ENCODE data around the gene COX19. TPM values are rescaled to one million over a fixed set of nuclear protein-coding genes. Genes with fewer than 3 reads are reported as not detected.

Gene COX19
- total RNA-seq, 1 experiment from 2014 or later = 28.9 TPM

GRCh38 chr7:954330-955238, 20.8 kb downstream of the COX19 start, which contains the start of gene ADAP1:
Gene ADAP1, minus strand, starts transcription at chr7:954680. Its CDS starts 203 bp downstream, at chr7:954477.
- intact Hi-C loops (cut with micrococcal nuclease; ENCODE audit: unreplicated experiment) = no loop called here
- no peak within 1 kb of the TSS for H3K27ac ChIP-seq
- peaks cover 22% of the 10 kb centered on the region for H3F3A ChIP-seq (ENCODE audit: insufficient read depth, low read depth)
- peak within 1 kb of the TSS; percentile 92 for H3K4me3 ChIP-seq
- no peaks in the 10 kb centered on the region for H3K27me3 ChIP-seq (ENCODE audit: insufficient read depth, low read depth)
- no peaks in the 10 kb centered on the region for H3K36me3 ChIP-seq (ENCODE audit: low read depth)
- TF ChIP-seq CTCF (conservative IDR thresholded peaks at IDR 0.05) (no peak), EZH2 (IDR thresholded peaks at IDR 0.05; ENCODE audit: low read depth) (no peak)
- peak within 1 kb of the TSS; percentile 71; the same call in 1 of the 2 replicates for H2AFZ ChIP-seq
- peak in 1 of 2 experiments; percentile 76 for DNase-seq
- ChIA-PET POLR2A (ENCODE audit: unreplicated experiment) (no interaction called here), CTCF (interaction anchor here (0.6 kb wide), 1 partner anchor 78 kb away, joined by 5 read pairs; no protein-coding TSS in a partner anchor)
- peak within 1 kb of the TSS; percentile 97 for H3K4me2 ChIP-seq
- H4K20me1 ChIP-seq (ENCODE audit: insufficient read depth) = peaks cover 9% of the 10 kb centered on the region; the same call in 1 of the 2 replicates
- H3K9me2 ChIP-seq (ENCODE audit: insufficient read depth) = no peaks in the 10 kb centered on the region
- no peaks in the 10 kb centered on the region for H3K9me3 ChIP-seq (ENCODE audit: insufficient read depth, low read depth)
- H3K79me2 ChIP-seq (ENCODE audit: low read depth) = peaks cover 25% of the 10 kb centered on the region
- no TSS peak for BruUV-seq (replicated peaks)
- peaks cover 30% of the 10 kb centered on the region for H3K4me1 ChIP-seq (replicated peaks; ENCODE audit: insufficient read depth)

- Histone ChIP-seq H3K27me3 (ENCODE audit: insufficient read depth, low read depth) (no peaks in the 10 kb centered on the region), H3K4me3 (peak overlapping the region; percentile 92), H3K4me1 (replicated peaks; ENCODE audit: insufficient read depth) (peaks cover 37% of the 10 kb centered on the region), H3K9me2 (ENCODE audit: insufficient read depth) (no peaks in the 10 kb centered on the region), H3F3A (ENCODE audit: insufficient read depth, low read depth) (peaks cover 30% of the 10 kb centered on the region), H3K9me3 (ENCODE audit: insufficient read depth, low read depth) (no peaks in the 10 kb centered on the region), H3K79me2 (ENCODE audit: low read depth) (peaks cover 25% of the 10 kb centered on the region), H3K4me2 (peak overlapping the region; percentile 97), H3K36me3 (ENCODE audit: low read depth) (no peaks in the 10 kb centered on the region), H2AFZ (peak overlapping the region; percentile 71; the same call in 1 of the 2 replicates), H3K27ac (no peak overlapping the region), H4K20me1 (ENCODE audit: insufficient read depth) (peaks cover 9% of the 10 kb centered on the region; the same call in 1 of the 2 replicates)
- intact Hi-C loops (cut with micrococcal nuclease; ENCODE audit: unreplicated experiment) = loop anchor here (1.0 kb wide), 3 partner anchors 17 to 76 kb away; no protein-coding TSS in a partner anchor
- DNase-seq = peak; percentile 57 to 83
- no TSS peak for BruUV-seq (replicated peaks)
- CTCF ChIA-PET = interaction anchor here (0.6 kb wide), 2 partner anchors 77 to 133 kb away, joined by 5 to 8 read pairs; no protein-coding TSS in a partner anchor
- TF ChIP-seq EZH2 (IDR thresholded peaks at IDR 0.05; ENCODE audit: low read depth) (no peak), CTCF (conservative IDR thresholded peaks at IDR 0.05) (no peak)
- POLR2A ChIA-PET (ENCODE audit: unreplicated experiment) = no interaction called here
Measured at GRCh38 chr7:953547-954327, 21.6 kb downstream of the COX19 start.
